ENCODE results near the gene FOXB1. TPM values are rescaled to one million over a fixed set of nuclear protein-coding genes. Genes with fewer than 3 reads are reported as not detected.

The FOXB1 gene
- total and polyA plus RNA-seq, 9 of the 15 experiments (the other 6 are each of a cell fraction or from before 2014, with no cell fraction given): not detected

- TF ChIP-seq ZNF695 (CRISPR knock-in tag; IDR thresholded peaks at IDR 0.05) (peak; percentile 93), TFAM (CRISPR knock-in tag; conservative IDR thresholded peaks at IDR 0.05) (no peak), ZBTB43 (CRISPR knock-in tag; IDR thresholded peaks at IDR 0.05) (no peak), ARID3A (IDR thresholded peaks at IDR 0.05; ENCODE audit: borderline replicate concordance, low read depth, low read length) (no peak), DDX20 (tag; IDR thresholded peaks at IDR 0.05; ENCODE audit: low read depth) (peak; percentile 86), STAT6 (CRISPR knock-in tag; IDR thresholded peaks at IDR 0.05) (no peak), ASH1L (IDR thresholded peaks at IDR 0.05; ENCODE audit: borderline replicate concordance, low read depth, partially characterized antibody) (no peak), ZNF140 (CRISPR knock-in tag; IDR thresholded peaks at IDR 0.05) (no peak), MCM7 (IDR thresholded peaks at IDR 0.05) (no peak), MTA1 (IDR thresholded peaks at IDR 0.05; ENCODE audit: borderline replicate concordance) (no peak), KLF10 (CRISPR knock-in tag; IDR thresholded peaks at IDR 0.05) (no peak), ZNF165 (CRISPR knock-in tag; IDR thresholded peaks at IDR 0.05; ENCODE audit: borderline replicate concordance) (peak; percentile 99), ZBTB2 (IDR thresholded peaks at IDR 0.05) (no peak), CBFA2T3 (IDR thresholded peaks at IDR 0.05) (no peak), BRCA1 (IDR thresholded peaks at IDR 0.05) (no peak), BRCA1 (CRISPR knock-in tag; IDR thresholded peaks at IDR 0.05) (no peak), ELF1 (tag; IDR thresholded peaks at IDR 0.05) (no peak), ZBTB8A (IDR thresholded peaks at IDR 0.05; ENCODE audit: partially characterized antibody) (no peak), RFX7 (CRISPR knock-in tag; IDR thresholded peaks at IDR 0.05) (no peak), MCM3 (IDR thresholded peaks at IDR 0.05) (no peak), GTF2B (IDR thresholded peaks at IDR 0.05; ENCODE audit: extremely low read depth, insufficient read length) (no peak), HMG20A (CRISPR knock-in tag; conservative IDR thresholded peaks at IDR 0.05) (peak; percentile 96), THRAP3 (IDR thresholded peaks at IDR 0.05; ENCODE audit: borderline replicate concordance) (no peak)
These were observed 17.7 kb downstream of the FOXB1 start (continued) for GRCh38 chr15:60021589-60022378.
